Activated B cell treated with CpG ODN at 0.5 μM for 24 hours (primary cell): Measurements from ENCODE around the gene SMIM14. TPM values are rescaled to one million over a fixed set of nuclear protein-coding genes. Genes with fewer than 3 reads are reported as not detected.

Experiments
- ATAC-seq: fragments of 200-7000 bp; cut with Tn5 transposase; one replicate; pipeline ENCODE4 v1.10.0; 2021; ENCODE audit warnings: low read depth, mild to moderate bottlenecking, moderate library complexity
- CTCF ChIA-PET: fragments of 350-600 bp; sonication (Branson Sonifier 250); formaldehyde crosslinking; loops from one replicate; lab custom pipeline; 2021; ENCODE audit warnings: antibody characterized with exemption; lab: Charles Lee
- POLR2A ChIA-PET: fragments of 350-600 bp; sonication (Branson Sonifier 250); formaldehyde crosslinking; loops from one replicate; lab custom pipeline; 2021; ENCODE audit warnings: antibody characterized with exemption; lab: Charles Lee
- DNase-seq: peaks from one replicate; pipeline ENCODE4 v3.0.0; 2022
- H3K27ac Mint-ChIP-seq: one replicate; pipeline ENCODE4 v1.8.0; 2020; ENCODE audit warnings: mixed read lengths
- H3K27me3 Mint-ChIP-seq: one replicate; pipeline ENCODE4 v1.8.0; 2021; ENCODE audit warnings: mixed read lengths
- H3K36me3 Mint-ChIP-seq: one replicate; pipeline ENCODE4 v1.8.0; 2021; ENCODE audit warnings: low read depth, mixed read lengths
- H3K4me1 Mint-ChIP-seq: one replicate; pipeline ENCODE4 v1.8.0; 2021; ENCODE audit warnings: mixed read lengths
- H3K4me3 Mint-ChIP-seq: one replicate; pipeline ENCODE4 v1.8.0; 2020; ENCODE audit warnings: mild to moderate bottlenecking, mixed read lengths
- H3K9me3 Mint-ChIP-seq: one replicate; pipeline ENCODE4 v1.8.0; 2020; ENCODE audit warnings: mixed read lengths
- CTCF ChIP-seq: fragments of 200-600 bp; IDR thresholded peaks from one replicate; pipeline ENCODE4 v1.8.0; 2022; ENCODE audit warnings: antibody characterized with exemption, mild to moderate bottlenecking
- intact Hi-C: fragments of 100-400 bp; cut with micrococcal nuclease; formaldehyde crosslinking; loops from one replicate; pipeline ENCODE4 v1.15.1; 2024
- total RNA-seq: library from RNA; stranded (reverse); gene quantifications from 2 replicates; pipeline ENCODE4 v1.2.3, GENCODE V29; 2022

The SMIM14 gene
- total RNA-seq, 1 donor from 2014 or later, result 83.1 TPM

- Mint-ChIP-seq H3K4me3 (no peak overlapping the region), H3K36me3 (peaks cover 71% of the 10 kb centered on the region), H3K27me3 (no peaks in the 10 kb centered on the region), H3K27ac (no peak overlapping the region), H3K4me1 (no peaks in the 10 kb centered on the region), H3K9me3 (no peaks in the 10 kb centered on the region)
- intact Hi-C loops, result no loop called here
- no peak for ATAC-seq
- ChIA-PET CTCF (no interaction called here), POLR2A (no interaction called here)
- no peak for DNase-seq
- TF ChIP-seq CTCF, result no peak
Measured at GRCh38 chr4:39502019-39502663, 136.5 kb downstream of the SMIM14 start.

- POLR2A ChIA-PET, result no interaction called here
- H3K27ac Mint-ChIP-seq, result no peak overlapping the region
- no peaks in the 10 kb centered on the region for H3K9me3 Mint-ChIP-seq
- ATAC-seq, result no peak
- no peak for DNase-seq
- H3K4me3 Mint-ChIP-seq, result no peak overlapping the region
- CTCF ChIA-PET, result no interaction called here
- H3K4me1 Mint-ChIP-seq, result no peaks in the 10 kb centered on the region
- intact Hi-C loops, result no loop called here
- no peak for TF ChIP-seq CTCF
- H3K36me3 Mint-ChIP-seq, result peaks cover 42% of the 10 kb centered on the region
- H3K27me3 Mint-ChIP-seq, result no peaks in the 10 kb centered on the region
Measured at GRCh38 chr4:39498727-39499020, 140.0 kb downstream of the SMIM14 start.

- no peaks in the 10 kb centered on the region for H3K27me3 Mint-ChIP-seq
- no peak overlapping the region for H3K4me3 Mint-ChIP-seq
- H3K27ac Mint-ChIP-seq, result no peak overlapping the region
- ChIA-PET CTCF (no interaction called here), POLR2A (no interaction called here)
- ATAC-seq (no peak), DNase-seq (no peak)
- no peaks in the 10 kb centered on the region for H3K4me1 Mint-ChIP-seq
- H3K36me3 Mint-ChIP-seq, result peaks cover 36% of the 10 kb centered on the region
- intact Hi-C loops, result no loop called here
- no peaks in the 10 kb centered on the region for H3K9me3 Mint-ChIP-seq
- no peak for TF ChIP-seq CTCF
Measured at GRCh38 chr4:39497909-39498726, 140.5 kb downstream of the SMIM14 start.

Other genes with a start within 250 kb of the SMIM14 start
- gene KLB, start 231.9 kb downstream of the SMIM14 start, total RNA-seq, result 0.18 and 0.20 TPM in 2 replicates
- 2,632 and 2,865 TPM in 2 replicates for gene RPL9, start 179.9 kb downstream of the SMIM14 start, total RNA-seq
- 19.5 and 20.5 TPM in 2 replicates for gene LIAS, start 179.8 kb downstream of the SMIM14 start, total RNA-seq
- 40.6 and 43.3 TPM in 2 replicates for gene UGDH, start 111.4 kb downstream of the SMIM14 start, total RNA-seq
- gene UBE2K, start 59.3 kb upstream of the SMIM14 start, total RNA-seq, result 54.4 and 64.0 TPM in 2 replicates